ENCODE data around the gene CEP162. TPM values are rescaled to one million over a fixed set of nuclear protein-coding genes. Genes with fewer than 3 reads are reported as not detected.

The CEP162 gene
- total RNA-seq, 4 donors from 2014 or later = 15.1 to 20.9 (median 18.7) TPM

- TF ChIP-seq POLR2A (IDR thresholded peaks at IDR 0.05) (no peak), EP300 (IDR thresholded peaks at IDR 0.05) (no peak), CTCF (IDR thresholded peaks at IDR 0.05) (no peak)
- H3K4me3 ChIP-seq = no peak overlapping the region
- no peaks in the 10 kb centered on the region for H3K36me3 ChIP-seq
- no peak for DNase-seq (ENCODE audit: low spot score in 2 of 2)
- H3K4me1 ChIP-seq = no peaks in the 10 kb centered on the region
- peak overlapping the region in 1 of 4 donors; percentile 46 for H3K27ac ChIP-seq
- H3K9me3 ChIP-seq = no peaks in the 10 kb centered on the region
- H3K27me3 ChIP-seq = no peaks in the 10 kb centered on the region
These were observed 43.7 kb upstream of the CEP162 start for GRCh38 chr6:84271061-84271716.

DNA sequence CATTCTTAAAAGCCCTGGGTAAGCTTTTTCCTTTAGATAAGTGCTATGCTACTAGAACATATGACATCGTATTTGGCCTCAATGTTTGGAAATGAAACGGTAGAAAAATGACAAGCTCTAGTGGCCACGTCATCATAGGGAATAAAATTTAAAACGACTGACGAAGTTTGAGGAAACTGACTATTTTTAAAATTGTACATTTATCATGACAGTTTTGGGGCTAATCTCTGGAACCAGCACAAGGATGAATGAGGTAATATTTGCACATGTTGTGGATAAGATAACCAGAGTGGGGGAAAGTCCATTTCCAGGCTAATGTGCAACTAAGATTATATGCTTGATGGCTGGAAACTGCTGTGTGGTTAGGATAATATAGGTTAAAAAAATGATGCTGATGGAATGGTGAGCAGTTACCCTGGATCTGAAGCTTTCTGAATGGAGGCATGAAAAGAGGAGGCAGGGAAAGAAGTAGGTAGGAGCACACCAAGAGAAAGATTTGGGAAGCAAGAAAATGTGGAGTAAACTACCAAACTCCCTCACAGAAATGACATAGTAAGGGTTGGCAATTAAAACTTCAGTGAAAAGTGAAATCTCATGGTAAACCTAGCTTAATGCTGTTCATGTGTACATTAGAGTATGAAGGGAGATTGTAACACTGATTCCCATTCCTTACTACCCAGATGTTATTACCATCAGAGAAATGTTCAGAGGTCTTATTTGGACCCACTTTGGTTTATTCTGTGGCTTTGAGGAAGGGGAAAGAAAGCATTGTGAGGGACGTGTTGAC lies 42.7 kb upstream of the CEP162 start:
- DNase-seq (ENCODE audit: low spot score in 2 of 2) = no peak
- WGBS, 2 donors = 47 to 59% methylated on average over 6 of the region's 6 CpGs
- Histone ChIP-seq H3K9me3 (no peaks in the 10 kb centered on the region), H3K4me3 (no peak overlapping the region), H3K27me3 (no peaks in the 10 kb centered on the region), H3K4me1 (no peaks in the 10 kb centered on the region), H3K36me3 (no peaks in the 10 kb centered on the region), H3K27ac (peak overlapping the region in 1 of 4 donors; percentile 37)
- TF ChIP-seq EP300 (IDR thresholded peaks at IDR 0.05) (no peak), POLR2A (IDR thresholded peaks at IDR 0.05) (no peak), CTCF (IDR thresholded peaks at IDR 0.05) (no peak)

DNA sequence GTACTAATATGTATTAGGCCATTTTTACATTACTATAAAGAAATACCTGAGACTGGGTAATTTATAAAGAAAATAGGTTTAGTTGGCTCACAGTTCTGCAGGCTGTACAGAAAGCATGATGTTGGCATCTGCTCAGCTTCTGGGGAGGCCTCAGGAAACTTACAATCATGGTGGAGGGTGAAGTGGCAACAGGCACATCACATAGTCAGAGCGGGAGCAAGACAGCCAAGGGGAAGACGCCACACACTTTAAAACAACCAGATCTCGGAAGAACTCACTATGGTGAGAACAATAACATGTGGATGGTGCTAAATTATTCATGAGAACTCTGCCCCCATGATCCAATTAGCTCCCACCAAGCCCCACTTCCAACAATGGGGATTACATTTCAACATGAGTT lies 41.3 kb upstream of the CEP162 start:
- Histone ChIP-seq H3K4me3 (no peak overlapping the region), H3K36me3 (no peaks in the 10 kb centered on the region), H3K9me3 (no peaks in the 10 kb centered on the region), H3K27ac (no peak overlapping the region), H3K4me1 (no peaks in the 10 kb centered on the region), H3K27me3 (no peaks in the 10 kb centered on the region)
- DNase-seq (ENCODE audit: low spot score in 2 of 2) = no peak
- WGBS, 2 donors = 100% methylated on average over 3 of the region's 3 CpGs
- TF ChIP-seq POLR2A (IDR thresholded peaks at IDR 0.05) (no peak), EP300 (IDR thresholded peaks at IDR 0.05) (no peak), CTCF (IDR thresholded peaks at IDR 0.05) (no peak)

GRCh38 chr6:84263557-84263956 lies 36.1 kb upstream of the CEP162 start:
- 33 to 50% methylated on average over 6 of the region's 6 CpGs for WGBS, 2 donors
- Histone ChIP-seq H3K27me3 (no peaks in the 10 kb centered on the region), H3K4me1 (peaks cover 0 to 4% (median 0%) of the 10 kb centered on the region in 4 donors), H3K36me3 (no peaks in the 10 kb centered on the region), H3K9me3 (no peaks in the 10 kb centered on the region), H3K4me3 (no peak overlapping the region), H3K27ac (no peak overlapping the region)
- DNase-seq (ENCODE audit: low spot score in 2 of 2) = no peak
- TF ChIP-seq CTCF (IDR thresholded peaks at IDR 0.05) = no peak
- no peak for TF ChIP-seq POLR2A (IDR thresholded peaks at IDR 0.05)
- TF ChIP-seq EP300 (IDR thresholded peaks at IDR 0.05) = no peak

DNA sequence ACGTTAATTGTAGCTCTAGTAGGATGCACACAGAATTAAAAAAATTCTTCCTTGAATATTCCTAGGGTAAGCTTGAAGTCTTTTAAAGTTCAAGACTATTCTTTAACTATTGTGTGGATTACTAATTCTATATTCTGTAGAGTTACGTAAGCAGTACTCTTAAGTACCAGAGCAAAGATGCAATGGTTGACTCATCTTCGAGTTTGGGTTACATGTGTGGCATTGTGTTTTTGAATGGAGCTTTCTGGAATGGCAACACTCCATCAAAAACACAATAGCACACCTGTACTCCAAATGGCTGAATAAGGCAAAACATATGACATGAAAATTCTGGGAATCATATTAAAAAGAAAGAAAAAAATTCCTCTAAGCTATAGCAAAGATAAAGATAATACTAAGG lies 33.5 kb upstream of the CEP162 start:
- Histone ChIP-seq H3K27me3 (no peaks in the 10 kb centered on the region), H3K9me3 (no peaks in the 10 kb centered on the region), H3K36me3 (no peaks in the 10 kb centered on the region), H3K4me1 (peaks cover 0 to 25% (median 8%) of the 10 kb centered on the region in 4 donors), H3K4me3 (no peak overlapping the region), H3K27ac (no peak overlapping the region)
- WGBS, 2 donors = 89 to 95% methylated on average over 3 of the region's 3 CpGs
- no peak for DNase-seq (ENCODE audit: low spot score in 2 of 2)
- TF ChIP-seq EP300 (IDR thresholded peaks at IDR 0.05) = no peak
- no peak for TF ChIP-seq POLR2A (IDR thresholded peaks at IDR 0.05)

Measured in tibial nerve (tissue), 4 donors.